GM23338 (cell line): ENCODE measurements around the gene SYNE2. TPM values are rescaled to one million over a fixed set of nuclear protein-coding genes. Genes with fewer than 3 reads are reported as not detected.
"Not testable (repeated sequence)": the region's sequence is repeated elsewhere in the genome, so short reads cannot be mapped to it uniquely, and the experiment has no call there.

ENCODE experiments used
- ATAC-seq: fragments of 200-7000 bp; cut with Tn5 transposase; 3 replicates; pipeline ENCODE4 v1.9.1; 2020
- DNase-seq: peaks from one replicate; pipeline ENCODE4 v3.0.0-alpha.2; 2015; ENCODE audit warnings: low spot score
- H2AFZ ChIP-seq: fragments of 200-600 bp; sonication (generic); 2 replicates; pipeline ENCODE4 v1.8.0; 2016; ENCODE audit warnings: antibody characterized with exemption, mild to moderate bottlenecking, moderate library complexity
- H3F3A ChIP-seq: fragments of 200-600 bp; sonication (generic); replicated peaks from 2 replicates; pipeline ENCODE4 v1.8.0; 2017; ENCODE audit warnings: antibody characterized with exemption, mixed run types, low read depth
- H3K27ac ChIP-seq: fragments of 200-600 bp; sonication (generic); 2 replicates; pipeline ENCODE4 v1.6.1; 2016; ENCODE audit warnings: low read depth
- H3K27me3 ChIP-seq: fragments of 200-600 bp; sonication (generic); 2 replicates; pipeline ENCODE4 v1.8.0; 2016; ENCODE audit warnings: mild to moderate bottlenecking, mixed run types, moderate library complexity; ENCODE audit not compliant: insufficient read depth
- H3K36me3 ChIP-seq: fragments of 200-600 bp; sonication (generic); 2 replicates; pipeline ENCODE4 v1.8.0; 2016; ENCODE audit warnings: mild to moderate bottlenecking; ENCODE audit not compliant: insufficient read depth
- H3K4me1 ChIP-seq: fragments of 200-600 bp; sonication (generic); 2 replicates; pipeline ENCODE4 v1.8.0; 2016; ENCODE audit warnings: mild to moderate bottlenecking, moderate library complexity; ENCODE audit not compliant: insufficient read depth
- H3K4me2 ChIP-seq: fragments of 200-600 bp; sonication (generic); 2 replicates; pipeline ENCODE4 v1.7.1; 2017; ENCODE audit warnings: mixed run types
- H3K4me3 ChIP-seq: fragments of 200-600 bp; sonication (generic); 2 replicates; pipeline ENCODE4 v1.6.1; 2016; ENCODE audit warnings: mixed run types
- H3K79me2 ChIP-seq: fragments of 200-600 bp; sonication (generic); replicated peaks from 2 replicates; pipeline ENCODE4 v1.8.0; 2017; ENCODE audit warnings: mild to moderate bottlenecking; ENCODE audit not compliant: insufficient read depth
- H3K9me2 ChIP-seq: fragments of 200-600 bp; sonication (generic); 2 replicates; pipeline ENCODE4 v1.8.0; 2017; ENCODE audit not compliant: insufficient read depth
- H4K20me1 ChIP-seq: fragments of 200-600 bp; sonication (generic); replicated peaks from 2 replicates; pipeline ENCODE4 v1.8.0; 2017; ENCODE audit warnings: mild to moderate bottlenecking; ENCODE audit not compliant: insufficient read depth
- H3K27ac Mint-ChIP-seq: 2 replicates; pipeline ENCODE4 v1.8.0; 2020; ENCODE audit warnings: inconsistent platforms, mild to moderate bottlenecking, moderate library complexity, mixed read lengths
- H3K27me3 Mint-ChIP-seq: 3 replicates; pipeline ENCODE4 v1.8.0; 2022; ENCODE audit warnings: low read depth, mild to moderate bottlenecking, moderate library complexity, mixed read lengths, inconsistent platforms; ENCODE audit not compliant: insufficient read depth, poor library complexity
- H3K36me3 Mint-ChIP-seq: 3 replicates; pipeline ENCODE4 v1.8.0; 2021; ENCODE audit warnings: low read depth, mild to moderate bottlenecking, inconsistent platforms, moderate library complexity, mixed read lengths
- H3K4me1 Mint-ChIP-seq: 3 replicates; pipeline ENCODE4 v1.8.0; 2020; ENCODE audit warnings: mild to moderate bottlenecking, inconsistent platforms, mixed read lengths
- H3K4me3 Mint-ChIP-seq: 3 replicates; pipeline ENCODE4 v1.8.0; 2021; ENCODE audit warnings: moderate library complexity, mild to moderate bottlenecking, inconsistent platforms, mixed read lengths
- H3K9me3 Mint-ChIP-seq: 3 replicates; pipeline ENCODE4 v1.8.0; 2020; ENCODE audit warnings: moderate library complexity, mild to moderate bottlenecking, inconsistent platforms, mixed read lengths
- CREB1 ChIP-seq: fragments of 250-450 bp; sonication (Bioruptor Pico); IDR thresholded peaks from 2 replicates; pipeline ENCODE4 v1.5.0; 2020; ENCODE audit warnings: low read depth, mild to moderate bottlenecking, moderate library complexity
- EZH2 ChIP-seq: fragments of 200-600 bp; sonication (generic); IDR thresholded peaks from one replicate; pipeline ENCODE4 v1.8.0; 2017; ENCODE audit warnings: antibody characterized with exemption, mild to moderate bottlenecking, low read depth; ENCODE audit not compliant: unreplicated experiment
- JUNB ChIP-seq: IDR thresholded peaks from one replicate; pipeline ENCODE4 v1.6.1; 2016; ENCODE audit warnings: antibody characterized with exemption; ENCODE audit not compliant: unreplicated experiment
- NANOG ChIP-seq: IDR thresholded peaks from 2 replicates; pipeline ENCODE4 v1.6.1; 2016; ENCODE audit warnings: antibody characterized with exemption, borderline replicate concordance
- POLR2AphosphoS5 ChIP-seq: IDR thresholded peaks from 2 replicates; pipeline ENCODE4 v1.6.1; 2016; ENCODE audit warnings: antibody characterized with exemption, low read depth
- REST ChIP-seq: IDR thresholded peaks from one replicate; pipeline ENCODE4 v1.6.1; 2018; ENCODE audit warnings: antibody characterized with exemption; ENCODE audit not compliant: unreplicated experiment
- STAT1 ChIP-seq: IDR thresholded peaks from one replicate; pipeline ENCODE4 v1.6.1; 2016; ENCODE audit warnings: antibody characterized with exemption; ENCODE audit not compliant: unreplicated experiment
- ZNF114 ChIP-seq: fragments of 250-450 bp; sonication (Bioruptor Pico); IDR thresholded peaks from 2 replicates; pipeline ENCODE4 v1.5.0; 2020; ENCODE audit warnings: mild to moderate bottlenecking, moderate library complexity
- ZNF331 ChIP-seq: fragments of 250-450 bp; sonication (Bioruptor Pico); IDR thresholded peaks from 2 replicates; pipeline ENCODE4 v1.5.0; 2020; ENCODE audit warnings: low read depth, mild to moderate bottlenecking, moderate library complexity
- polyA plus RNA-seq: library from polyadenylated mRNA; unstranded; fragments of >200 nt; fragmentation: Nextera tagmentation; extraction: Ambion mirVana; gene quantifications from 2 replicates; pipeline ENCODE4 v1.2.1, GENCODE V29; 2016
- total RNA-seq: library from RNA; depleted of rRNA; stranded (reverse); fragments of >200 nt; shearing (Covaris generic); gene quantifications from 2 replicates; pipeline ENCODE4 v1.2.3, GENCODE V29; 2014
- TF ChIP-seq, protein P1 (sequence below): IDR thresholded peaks from 2 replicates; pipeline ENCODE4 v1.6.1; 2016; ENCODE audit warnings: antibody characterized with exemption
- TF ChIP-seq, protein P2 (sequence below): fragments of 250-450 bp; sonication (Bioruptor Pico); IDR thresholded peaks from 2 replicates; pipeline ENCODE4 v1.5.0; 2020; ENCODE audit warnings: mild to moderate bottlenecking, moderate library complexity

SYNE2 gene
- total and polyA plus RNA-seq, 2 experiments from 2014 or later, result 34.3 to 86.5 TPM

DNA sequence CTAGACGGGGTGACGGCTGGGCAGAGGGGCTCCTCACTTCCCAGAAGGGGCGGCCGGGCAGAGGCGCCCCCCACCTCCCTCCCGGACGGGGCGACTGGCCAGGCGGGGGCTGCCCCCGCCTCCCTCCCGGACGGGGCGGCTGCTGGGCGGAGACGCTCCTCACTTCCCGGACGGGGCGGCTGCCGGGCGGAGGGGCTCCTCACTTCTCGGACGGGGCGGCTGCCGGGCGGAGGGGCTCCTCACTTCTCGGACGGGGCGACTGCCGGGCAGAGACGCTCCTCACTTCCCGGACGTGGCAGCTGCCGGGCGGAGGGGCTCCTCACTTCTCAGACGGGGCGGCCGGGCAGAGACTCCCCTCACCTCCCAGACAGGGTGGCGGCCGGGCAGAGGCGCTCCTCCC lies 330.1 kb downstream of the SYNE2 start:
- H3K4me2 ChIP-seq, H3K9me2 ChIP-seq, H3K4me3 Mint-ChIP-seq, H3K27me3 ChIP-seq, ATAC-seq, H3F3A ChIP-seq, DNase-seq, H3K27ac ChIP-seq, H2AFZ ChIP-seq, H3K27me3 Mint-ChIP-seq, H3K4me1 ChIP-seq, H3K27ac Mint-ChIP-seq, H3K4me3 ChIP-seq, H3K79me2 ChIP-seq, H3K36me3 ChIP-seq, H4K20me1 ChIP-seq: not testable (repeated sequence)
- peaks cover 38% of the 10 kb centered on the region for H3K36me3 Mint-ChIP-seq
- H3K9me3 Mint-ChIP-seq, result peaks cover 27% of the 10 kb centered on the region
- peaks cover 20% of the 10 kb centered on the region; the same call in 2 of the 3 replicates for H3K4me1 Mint-ChIP-seq

DNA sequence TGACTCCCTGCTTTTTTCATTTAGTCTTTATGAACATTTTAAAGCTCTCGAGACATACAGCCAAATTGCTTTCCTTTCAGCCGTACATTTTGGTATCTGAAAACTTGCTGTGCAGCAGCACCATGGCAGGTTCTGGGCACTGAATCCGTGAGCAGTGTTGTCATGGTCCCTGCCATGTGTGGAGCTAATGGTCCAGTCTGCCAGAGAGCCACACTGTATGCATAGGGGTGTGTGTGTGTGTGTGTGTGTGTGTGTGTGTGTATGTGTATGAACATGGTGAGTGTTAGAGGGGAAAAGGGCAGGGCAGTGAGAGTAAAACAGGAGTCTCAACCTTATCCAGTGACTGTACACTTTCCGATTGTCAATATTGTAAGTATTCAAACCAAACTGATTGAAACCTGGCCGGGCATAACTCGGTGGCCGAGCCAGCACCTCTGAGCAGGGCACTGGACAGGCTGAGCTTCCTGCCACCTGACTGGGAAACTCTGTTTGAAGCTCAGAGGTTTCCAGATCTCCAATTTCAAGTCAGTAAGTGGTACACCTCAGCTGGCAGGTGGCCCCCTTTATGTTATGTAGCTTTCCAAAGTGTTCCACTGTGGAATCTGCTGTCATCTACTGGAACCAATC lies 331.4 kb downstream of the SYNE2 start:
- Mint-ChIP-seq H3K36me3 (peaks cover 48% of the 10 kb centered on the region), H3K4me1 (peaks cover 29% of the 10 kb centered on the region; the same call in 2 of the 3 replicates), H3K4me3 (no peak overlapping the region), H3K9me3 (peaks cover 27% of the 10 kb centered on the region), H3K27ac (no peak overlapping the region), H3K27me3 (peaks cover 2% of the 10 kb centered on the region)
- ATAC-seq (no peak), DNase-seq (no peak)
- H3K27ac ChIP-seq, result no peak overlapping the region
- H3K4me3 ChIP-seq, result no peak overlapping the region
- H3K4me2 ChIP-seq, result no peak overlapping the region
- no peaks in the 10 kb centered on the region for H3F3A ChIP-seq
- H4K20me1 ChIP-seq, result no peaks in the 10 kb centered on the region
- H3K79me2 ChIP-seq, result peaks cover 1% of the 10 kb centered on the region; the same call in 1 of the 2 replicates
- H2AFZ ChIP-seq, result no peak overlapping the region
- peaks cover 17% of the 10 kb centered on the region for H3K4me1 ChIP-seq
- no peaks in the 10 kb centered on the region for H3K27me3 ChIP-seq
- H3K36me3 ChIP-seq, result no peaks in the 10 kb centered on the region; the same call in 1 of the 2 replicates
- no peaks in the 10 kb centered on the region for H3K9me2 ChIP-seq
- TF ChIP-seq ZNF114 (CRISPR knock-in tag) (no peak), NANOG (no peak), REST (no peak), POLR2AphosphoS5 (no peak), EZH2 (no peak), ZNF331 (CRISPR knock-in tag) (no peak), JUNB (no peak), CREB1 (CRISPR knock-in tag) (no peak), STAT1 (no peak)
- TF ChIP-seq, protein P1, sequence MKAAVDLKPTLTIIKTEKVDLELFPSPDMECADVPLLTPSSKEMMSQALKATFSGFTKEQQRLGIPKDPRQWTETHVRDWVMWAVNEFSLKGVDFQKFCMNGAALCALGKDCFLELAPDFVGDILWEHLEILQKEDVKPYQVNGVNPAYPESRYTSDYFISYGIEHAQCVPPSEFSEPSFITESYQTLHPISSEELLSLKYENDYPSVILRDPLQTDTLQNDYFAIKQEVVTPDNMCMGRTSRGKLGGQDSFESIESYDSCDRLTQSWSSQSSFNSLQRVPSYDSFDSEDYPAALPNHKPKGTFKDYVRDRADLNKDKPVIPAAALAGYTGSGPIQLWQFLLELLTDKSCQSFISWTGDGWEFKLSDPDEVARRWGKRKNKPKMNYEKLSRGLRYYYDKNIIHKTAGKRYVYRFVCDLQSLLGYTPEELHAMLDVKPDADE, result no peak
- TF ChIP-seq, protein P2, sequence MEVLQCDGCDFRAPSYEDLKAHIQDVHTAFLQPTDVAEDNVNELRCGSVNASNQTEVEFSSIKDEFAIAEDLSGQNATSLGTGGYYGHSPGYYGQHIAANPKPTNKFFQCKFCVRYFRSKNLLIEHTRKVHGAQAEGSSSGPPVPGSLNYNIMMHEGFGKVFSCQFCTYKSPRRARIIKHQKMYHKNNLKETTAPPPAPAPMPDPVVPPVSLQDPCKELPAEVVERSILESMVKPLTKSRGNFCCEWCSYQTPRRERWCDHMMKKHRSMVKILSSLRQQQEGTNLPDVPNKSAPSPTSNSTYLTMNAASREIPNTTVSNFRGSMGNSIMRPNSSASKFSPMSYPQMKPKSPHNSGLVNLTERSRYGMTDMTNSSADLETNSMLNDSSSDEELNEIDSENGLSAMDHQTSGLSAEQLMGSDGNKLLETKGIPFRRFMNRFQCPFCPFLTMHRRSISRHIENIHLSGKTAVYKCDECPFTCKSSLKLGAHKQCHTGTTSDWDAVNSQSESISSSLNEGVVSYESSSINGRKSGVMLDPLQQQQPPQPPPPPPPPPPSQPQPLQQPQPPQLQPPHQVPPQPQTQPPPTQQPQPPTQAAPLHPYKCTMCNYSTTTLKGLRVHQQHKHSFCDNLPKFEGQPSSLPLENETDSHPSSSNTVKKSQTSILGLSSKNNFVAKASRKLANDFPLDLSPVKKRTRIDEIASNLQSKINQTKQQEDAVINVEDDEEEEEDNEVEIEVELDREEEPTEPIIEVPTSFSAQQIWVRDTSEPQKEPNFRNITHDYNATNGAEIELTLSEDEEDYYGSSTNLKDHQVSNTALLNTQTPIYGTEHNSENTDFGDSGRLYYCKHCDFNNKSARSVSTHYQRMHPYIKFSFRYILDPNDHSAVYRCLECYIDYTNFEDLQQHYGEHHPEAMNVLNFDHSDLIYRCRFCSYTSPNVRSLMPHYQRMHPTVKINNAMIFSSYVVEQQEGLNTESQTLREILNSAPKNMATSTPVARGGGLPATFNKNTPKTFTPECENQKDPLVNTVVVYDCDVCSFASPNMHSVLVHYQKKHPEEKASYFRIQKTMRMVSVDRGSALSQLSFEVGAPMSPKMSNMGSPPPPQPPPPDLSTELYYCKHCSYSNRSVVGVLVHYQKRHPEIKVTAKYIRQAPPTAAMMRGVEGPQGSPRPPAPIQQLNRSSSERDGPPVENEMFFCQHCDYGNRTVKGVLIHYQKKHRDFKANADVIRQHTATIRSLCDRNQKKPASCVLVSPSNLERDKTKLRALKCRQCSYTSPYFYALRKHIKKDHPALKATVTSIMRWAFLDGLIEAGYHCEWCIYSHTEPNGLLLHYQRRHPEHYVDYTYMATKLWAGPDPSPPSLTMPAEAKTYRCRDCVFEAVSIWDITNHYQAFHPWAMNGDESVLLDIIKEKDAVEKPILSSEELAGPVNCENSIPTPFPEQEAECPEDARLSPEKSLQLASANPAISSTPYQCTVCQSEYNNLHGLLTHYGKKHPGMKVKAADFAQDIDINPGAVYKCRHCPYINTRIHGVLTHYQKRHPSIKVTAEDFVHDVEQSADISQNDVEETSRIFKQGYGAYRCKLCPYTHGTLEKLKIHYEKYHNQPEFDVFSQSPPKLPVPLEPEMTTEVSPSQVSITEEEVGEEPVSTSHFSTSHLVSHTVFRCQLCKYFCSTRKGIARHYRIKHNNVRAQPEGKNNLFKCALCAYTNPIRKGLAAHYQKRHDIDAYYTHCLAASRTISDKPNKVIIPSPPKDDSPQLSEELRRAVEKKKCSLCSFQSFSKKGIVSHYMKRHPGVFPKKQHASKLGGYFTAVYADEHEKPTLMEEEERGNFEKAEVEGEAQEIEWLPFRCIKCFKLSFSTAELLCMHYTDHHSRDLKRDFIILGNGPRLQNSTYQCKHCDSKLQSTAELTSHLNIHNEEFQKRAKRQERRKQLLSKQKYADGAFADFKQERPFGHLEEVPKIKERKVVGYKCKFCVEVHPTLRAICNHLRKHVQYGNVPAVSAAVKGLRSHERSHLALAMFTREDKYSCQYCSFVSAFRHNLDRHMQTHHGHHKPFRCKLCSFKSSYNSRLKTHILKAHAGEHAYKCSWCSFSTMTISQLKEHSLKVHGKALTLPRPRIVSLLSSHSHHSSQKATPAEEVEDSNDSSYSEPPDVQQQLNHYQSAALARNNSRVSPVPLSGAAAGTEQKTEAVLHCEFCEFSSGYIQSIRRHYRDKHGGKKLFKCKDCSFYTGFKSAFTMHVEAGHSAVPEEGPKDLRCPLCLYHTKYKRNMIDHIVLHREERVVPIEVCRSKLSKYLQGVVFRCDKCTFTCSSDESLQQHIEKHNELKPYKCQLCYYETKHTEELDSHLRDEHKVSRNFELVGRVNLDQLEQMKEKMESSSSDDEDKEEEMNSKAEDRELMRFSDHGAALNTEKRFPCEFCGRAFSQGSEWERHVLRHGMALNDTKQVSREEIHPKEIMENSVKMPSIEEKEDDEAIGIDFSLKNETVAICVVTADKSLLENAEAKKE (CRISPR knock-in tag), result no peak
